GM21360 (cell line): Measurements from ENCODE around the gene VAMP3.

Source experiments
- ATAC-seq: cut with Tn5 transposase; IDR thresholded peaks from one replicate; pipeline ENCODE4 v1.9.1; 2021; ENCODE audit warnings: mild to moderate bottlenecking, moderate library complexity; ENCODE audit not compliant: unreplicated experiment

The VAMP3 gene, protein sequence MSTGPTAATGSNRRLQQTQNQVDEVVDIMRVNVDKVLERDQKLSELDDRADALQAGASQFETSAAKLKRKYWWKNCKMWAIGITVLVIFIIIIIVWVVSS

DNA sequence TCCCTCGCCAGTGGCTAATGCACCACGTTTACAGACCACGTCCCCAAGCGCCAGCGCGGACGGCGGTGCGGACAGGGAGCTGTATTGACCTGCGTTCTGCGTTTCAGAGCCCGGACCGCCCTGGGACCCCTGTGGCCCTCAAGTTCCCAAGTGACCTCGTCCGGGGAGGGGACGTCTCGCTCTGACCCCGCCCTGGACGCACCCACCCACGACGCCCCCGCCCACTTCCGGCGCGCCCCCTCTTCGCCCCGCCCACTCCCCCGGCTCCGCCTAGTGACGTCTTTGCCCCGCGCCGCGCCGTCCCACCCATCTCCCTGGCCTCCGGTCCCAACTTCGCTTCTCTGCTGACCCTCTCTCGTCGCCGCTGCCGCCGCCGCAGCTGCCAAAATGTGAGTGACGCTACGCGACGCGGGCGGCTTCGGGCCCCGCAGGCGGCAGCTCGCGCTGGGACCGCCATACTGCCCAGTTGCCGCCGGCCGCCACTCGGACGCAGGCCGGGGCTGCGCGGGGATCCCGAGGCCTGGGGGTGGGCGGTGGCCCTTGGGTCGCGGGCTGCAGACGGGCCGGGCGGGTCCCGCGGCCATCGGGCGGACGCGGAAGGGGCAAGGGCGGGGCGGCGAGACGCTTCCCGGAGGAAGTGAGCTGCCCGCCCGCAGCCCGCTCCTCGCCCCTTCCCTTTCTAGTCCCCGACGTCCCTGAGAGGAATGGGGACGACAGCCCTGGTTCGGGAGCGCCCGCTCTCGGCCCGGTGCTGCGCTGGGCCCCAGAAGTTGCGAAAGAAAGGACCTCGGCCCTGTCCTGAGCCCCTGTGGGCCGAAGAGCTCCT lies at the start of gene VAMP3:
Gene VAMP3, plus strand, starts transcription at position 300 of the 826 bp plus-strand sequence. Its CDS starts 88 bp downstream, at position 388.
- ATAC-seq = peak; percentile 71

DNA sequence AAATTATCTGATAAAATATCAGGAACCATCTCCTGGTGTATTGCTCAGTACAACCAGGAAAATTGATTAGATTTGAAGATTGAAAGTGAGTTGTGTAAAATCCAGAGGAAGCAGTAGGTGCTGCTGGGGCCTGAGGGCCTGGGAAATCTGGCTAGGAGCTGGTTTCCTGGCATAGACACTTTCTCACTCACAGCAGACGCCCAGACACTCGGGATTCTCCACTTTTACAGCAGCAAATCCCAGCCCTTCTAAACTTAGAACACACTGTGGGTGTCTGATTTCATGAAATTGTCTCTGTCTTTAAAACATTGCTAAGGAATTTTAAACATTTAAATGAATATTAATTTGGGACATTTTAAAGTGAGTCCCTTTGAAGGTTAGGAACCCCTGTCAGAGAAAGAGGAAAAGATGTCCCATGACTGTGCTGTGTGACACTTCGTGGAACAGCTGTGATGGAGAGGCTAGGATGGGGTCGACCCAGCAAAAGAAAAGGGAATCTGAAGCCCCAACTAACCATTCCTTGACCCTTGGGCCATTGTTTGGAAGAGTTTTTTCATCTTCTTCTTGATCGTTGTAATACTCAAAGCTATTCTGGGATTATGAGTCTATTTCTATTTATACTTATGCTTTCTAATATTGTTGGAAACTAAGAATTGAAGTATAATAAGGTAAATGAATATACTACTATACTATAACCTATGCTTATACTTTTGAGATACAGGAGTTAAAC lies 49.0 kb upstream of the VAMP3 start:
- no peak for ATAC-seq

DNA sequence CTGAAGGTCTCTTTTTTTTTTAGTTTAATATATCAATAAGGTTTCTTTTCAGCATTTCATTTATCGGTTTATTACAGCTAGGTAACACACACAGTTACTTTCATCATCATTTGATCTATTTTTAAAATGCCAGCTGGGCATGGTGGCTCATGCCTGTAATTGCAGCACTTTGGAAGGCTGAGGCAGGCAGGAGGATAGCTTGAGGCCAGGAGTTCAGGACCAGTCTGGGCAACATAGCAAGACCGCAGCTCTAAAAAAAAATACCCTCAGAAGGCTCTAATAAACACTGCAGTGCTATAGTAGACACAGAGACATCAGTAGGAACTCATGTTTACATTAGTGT lies 48.5 kb upstream of the VAMP3 start:
- ATAC-seq = no peak

DNA sequence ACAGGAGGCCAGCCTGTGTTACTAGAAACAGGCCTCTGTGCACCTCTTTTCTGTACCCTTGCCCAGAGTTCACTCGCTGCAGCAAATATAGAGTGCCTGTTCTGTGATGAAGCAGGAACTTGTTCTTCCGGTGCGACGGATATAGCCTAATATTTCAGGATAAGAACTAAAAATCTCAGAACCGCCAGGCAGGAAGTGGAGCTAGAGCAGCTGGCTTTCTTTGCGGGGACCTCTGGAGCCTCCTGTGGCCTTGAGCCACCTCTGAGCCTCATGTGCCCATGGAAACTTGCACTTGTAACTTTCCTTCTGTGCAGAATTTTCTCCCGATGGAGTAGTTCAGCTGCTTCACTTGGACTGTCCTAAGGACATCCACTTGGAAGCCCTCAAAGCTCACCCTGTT lies 44.5 kb upstream of the VAMP3 start:
- no peak for ATAC-seq

DNA sequence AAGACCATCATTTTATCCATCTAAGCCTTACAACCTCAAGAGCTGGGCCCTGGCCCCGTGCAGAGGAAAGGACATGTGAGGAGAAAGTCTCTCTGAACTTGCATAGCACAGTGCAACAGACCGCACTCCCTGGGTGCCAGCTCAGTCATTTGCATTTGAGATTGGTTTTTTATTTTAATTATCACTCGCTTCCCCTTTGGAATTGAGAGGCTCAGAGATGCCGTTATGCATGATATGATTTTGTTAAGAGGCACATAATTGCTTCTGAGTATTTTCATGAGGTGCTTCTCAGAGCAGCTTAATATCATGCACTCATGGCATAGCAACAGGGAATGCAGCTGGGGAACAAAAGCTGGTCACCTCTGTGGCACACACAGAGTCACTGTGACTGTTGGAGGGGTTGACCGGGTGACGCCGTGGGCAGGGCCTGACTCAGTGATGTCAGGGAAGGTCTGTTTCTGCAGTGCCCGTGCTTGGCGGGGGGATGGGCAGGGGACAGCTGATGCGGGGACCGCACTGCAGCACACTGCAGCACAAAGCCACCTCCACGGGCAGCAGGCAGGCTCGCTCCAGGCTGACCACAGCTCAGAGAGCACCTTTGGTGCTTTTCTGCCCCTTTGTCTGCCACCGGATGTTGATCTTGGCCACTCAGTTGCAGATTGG lies 43.2 kb upstream of the VAMP3 start:
- no peak for ATAC-seq

DNA sequence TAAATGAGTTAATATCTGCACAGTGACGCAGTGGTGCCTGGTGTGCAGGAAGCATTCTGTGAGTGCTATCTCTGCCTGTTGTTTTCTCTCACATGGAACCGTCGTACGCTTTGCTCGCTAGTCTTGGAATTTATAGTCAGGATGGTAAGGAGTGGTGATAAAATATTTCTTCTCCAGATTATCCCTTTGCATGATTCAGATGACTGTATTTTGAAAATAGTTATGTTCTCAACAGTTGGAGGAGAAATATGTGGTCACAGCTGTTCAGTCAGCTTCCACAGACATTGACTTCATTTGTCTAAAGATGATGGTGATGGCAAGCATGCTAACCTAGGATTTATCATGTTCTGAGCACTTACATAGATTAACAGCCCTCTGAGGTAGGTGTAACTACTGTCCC lies 41.3 kb upstream of the VAMP3 start:
- no peak for ATAC-seq

DNA sequence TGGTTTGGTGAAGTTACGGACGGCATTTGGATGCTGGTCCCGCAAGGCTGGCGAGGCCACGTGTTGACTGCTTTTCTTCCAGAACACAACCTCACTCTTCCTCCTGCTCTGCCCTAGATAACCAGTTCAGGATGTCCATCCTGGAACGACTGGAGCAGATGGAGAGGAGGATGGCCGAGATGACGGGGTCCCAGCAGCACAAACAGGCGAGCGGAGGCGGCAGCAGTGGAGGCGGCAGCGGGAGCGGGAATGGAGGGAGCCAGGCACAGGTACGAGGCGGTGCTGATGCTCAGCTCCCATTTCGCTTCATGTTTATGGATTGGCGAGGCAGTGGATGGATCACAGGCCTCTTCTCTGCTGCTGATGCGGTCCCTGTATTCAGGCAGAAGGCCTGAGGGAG lies 38.8 kb upstream of the VAMP3 start:
- no peak for ATAC-seq

DNA sequence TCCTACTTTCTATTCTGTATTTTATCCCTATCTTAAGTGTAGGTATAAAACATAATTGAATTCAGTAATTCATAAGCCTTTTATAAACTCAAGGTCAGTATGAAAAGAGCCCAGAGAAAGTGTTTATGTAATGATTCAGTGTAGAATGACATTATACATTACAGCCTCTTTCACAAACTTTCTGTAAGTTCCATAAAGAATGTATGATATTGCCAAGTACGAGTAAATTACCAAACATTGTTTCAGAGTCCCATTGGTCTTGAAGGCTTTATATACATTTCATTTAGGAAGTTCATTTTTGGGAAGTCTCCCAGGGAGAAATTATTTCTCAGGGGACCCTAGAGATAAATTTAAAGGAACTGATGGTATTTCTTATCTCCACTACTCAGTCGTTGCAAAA lies 37.8 kb upstream of the VAMP3 start:
- ATAC-seq = no peak

DNA sequence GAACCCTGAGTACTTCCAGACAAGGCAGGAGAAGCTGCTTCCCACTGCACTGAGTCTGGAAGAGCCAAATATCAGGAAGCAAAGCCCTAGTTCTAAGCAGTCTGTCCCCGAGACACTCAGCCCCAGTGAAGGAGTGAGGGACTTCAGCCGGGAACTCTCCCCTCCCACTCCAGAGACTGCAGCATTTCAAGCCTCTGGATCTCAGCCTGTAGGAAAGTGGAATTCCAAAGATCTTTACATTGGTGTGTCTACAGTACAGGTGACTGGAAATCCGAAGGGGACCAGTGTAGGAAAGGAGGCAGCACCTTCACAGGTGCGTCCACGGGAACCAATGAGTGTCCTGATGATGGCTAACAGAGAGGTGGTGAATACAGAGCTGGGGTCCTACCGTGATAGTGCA lies 33.1 kb upstream of the VAMP3 start:
- ATAC-seq = no peak

DNA sequence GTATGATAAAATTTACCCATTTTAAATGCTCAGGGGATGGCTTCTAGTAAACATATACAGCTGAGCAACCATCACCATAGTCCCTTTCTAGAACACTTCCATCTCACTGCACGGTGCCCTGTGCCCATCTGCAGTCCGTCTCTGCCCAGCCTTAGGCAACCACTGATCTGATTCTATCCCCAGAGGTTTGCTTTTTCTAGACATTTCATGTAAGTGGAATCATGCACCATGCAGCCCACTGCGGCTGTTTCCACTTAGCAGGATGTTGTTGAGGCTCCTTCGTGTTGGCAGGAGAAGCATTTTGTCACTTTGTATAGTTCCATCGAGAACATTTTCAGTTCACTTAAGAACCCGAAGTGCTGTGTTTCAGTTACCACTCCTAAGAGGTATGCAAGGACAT lies 27.8 kb upstream of the VAMP3 start:
- no peak for ATAC-seq

DNA sequence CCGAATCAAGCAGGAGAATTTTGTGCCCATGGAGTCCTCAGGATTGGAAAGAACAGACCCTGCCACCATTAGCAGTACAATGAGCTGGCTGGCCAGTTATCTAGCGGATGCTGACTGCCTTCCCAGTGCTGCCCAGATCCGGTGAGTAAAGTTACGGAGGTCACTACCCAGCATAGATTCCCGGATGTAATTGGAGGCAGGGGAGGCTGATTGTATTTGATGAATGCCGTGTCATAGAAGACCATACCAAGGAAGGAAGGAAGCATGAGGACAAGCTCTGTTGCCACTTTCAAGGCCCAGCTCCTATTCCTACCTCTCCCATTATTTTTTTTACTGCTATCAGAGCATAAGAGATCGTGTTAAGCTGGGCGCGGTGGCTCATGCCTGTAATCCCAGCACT lies 26.2 kb upstream of the VAMP3 start:
- ATAC-seq = no peak

DNA sequence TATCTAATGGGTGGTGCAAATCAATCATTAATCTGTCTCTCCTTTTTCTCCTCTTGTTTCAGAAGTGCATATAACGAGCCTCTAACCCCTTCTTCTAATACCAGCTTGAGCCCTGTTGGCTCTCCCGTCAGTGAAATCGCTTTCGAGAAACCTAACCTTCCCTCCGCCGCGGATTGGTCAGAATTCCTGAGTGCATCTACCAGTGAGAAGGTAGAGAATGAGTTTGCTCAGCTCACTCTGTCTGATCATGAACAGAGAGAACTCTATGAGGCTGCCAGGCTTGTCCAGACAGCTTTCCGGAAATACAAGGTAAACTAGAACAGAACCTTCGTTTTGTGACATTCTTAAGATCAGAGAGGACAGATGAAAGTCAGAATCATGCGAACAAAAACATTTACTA lies 25.3 kb upstream of the VAMP3 start:
- ATAC-seq = no peak

DNA sequence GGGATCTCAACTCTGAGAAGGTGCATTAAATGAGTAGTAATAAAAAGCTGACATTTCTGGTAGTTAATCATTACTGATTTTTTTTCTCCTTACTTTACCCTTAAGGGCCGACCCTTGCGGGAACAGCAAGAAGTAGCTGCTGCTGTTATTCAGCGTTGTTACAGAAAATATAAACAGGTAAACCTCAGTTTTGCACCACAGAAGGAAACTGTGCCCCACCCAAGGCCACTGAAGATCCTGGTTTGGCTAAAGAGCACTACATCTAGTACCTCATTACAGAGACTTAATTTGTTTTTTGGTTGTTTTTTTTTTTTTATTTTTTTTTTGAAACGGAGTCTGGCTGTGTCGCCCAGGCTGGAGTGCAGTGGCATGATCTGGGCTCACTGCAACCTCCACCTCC lies 23.5 kb upstream of the VAMP3 start:
- no peak for ATAC-seq

DNA sequence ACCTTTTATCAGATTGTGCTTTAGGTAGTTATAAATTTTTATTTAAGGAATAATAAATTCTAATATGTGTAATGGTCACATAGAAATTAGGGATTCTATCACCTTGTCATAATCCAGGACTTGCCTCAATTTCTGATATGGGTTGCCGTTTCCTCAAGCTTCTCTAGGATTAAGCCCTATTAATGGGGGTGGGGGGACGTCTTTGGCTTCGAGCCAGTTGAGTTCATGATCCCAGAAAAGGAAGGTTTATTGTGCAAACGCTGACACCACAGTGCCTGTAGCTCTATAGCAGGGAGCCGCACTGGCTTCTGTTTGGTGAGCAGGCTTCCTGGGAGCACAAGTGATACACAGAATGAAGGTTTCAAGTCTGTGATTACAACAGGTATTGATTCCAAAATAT lies 22.0 kb upstream of the VAMP3 start:
- ATAC-seq = no peak

DNA sequence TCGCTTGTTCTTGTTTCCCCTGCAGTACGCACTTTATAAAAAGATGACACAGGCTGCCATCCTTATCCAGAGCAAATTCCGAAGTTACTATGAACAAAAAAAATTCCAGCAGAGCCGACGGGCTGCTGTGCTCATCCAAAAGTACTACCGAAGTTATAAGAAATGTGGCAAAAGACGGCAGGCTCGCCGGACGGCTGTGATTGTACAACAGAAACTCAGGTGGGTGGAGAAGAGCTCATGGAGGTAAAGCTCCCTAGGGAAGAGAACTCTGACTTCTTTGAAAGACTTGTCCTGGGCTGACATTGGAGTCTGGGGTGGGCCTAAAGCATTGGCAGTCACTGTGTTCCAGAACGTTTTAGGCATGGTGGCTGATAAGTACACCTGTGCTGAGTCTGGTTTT lies 19.9 kb upstream of the VAMP3 start:
- no peak for ATAC-seq

DNA sequence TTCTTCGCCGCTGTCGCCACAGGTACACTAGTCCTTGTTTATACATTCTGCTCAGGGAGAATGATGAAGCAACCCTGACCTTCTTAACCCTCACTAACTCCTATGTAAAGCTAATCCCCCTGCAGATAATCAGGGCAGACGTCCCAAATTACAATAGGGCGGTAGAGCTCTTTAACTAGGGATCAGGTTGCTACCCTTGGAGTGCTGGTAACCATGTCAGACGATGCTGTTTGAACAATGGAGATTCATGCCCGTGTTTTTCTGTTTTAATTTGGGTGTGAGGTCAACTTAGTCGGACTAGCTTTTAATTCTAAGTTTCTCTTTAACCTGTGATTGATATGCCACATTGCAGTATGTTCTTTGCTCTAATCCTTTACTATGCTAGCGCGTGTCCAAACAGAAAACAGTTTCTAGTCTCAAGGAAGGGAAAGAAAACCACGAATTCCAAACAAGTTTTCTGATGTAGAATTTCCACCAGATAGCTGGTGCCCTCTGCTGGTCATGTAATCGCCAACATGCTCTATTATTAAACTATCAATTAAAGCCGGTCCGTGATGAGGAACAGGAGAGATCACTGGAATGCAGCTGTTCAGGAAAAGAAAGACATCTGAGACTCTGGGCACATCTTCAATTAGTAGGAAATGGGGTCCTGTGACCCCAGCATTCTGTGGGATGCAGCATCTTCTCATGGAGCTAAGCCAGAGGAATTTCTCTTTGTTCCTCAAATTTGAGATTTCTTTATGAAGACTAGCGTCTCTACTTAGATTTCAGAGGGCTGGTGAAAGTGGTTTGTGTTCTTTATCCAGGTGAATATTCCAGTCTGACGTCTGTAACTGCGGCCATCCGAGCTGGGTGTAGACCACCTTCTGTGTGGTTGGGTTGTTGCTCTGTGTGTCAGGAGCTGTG lies 18.3 kb upstream of the VAMP3 start:
- no peak for ATAC-seq

DNA sequence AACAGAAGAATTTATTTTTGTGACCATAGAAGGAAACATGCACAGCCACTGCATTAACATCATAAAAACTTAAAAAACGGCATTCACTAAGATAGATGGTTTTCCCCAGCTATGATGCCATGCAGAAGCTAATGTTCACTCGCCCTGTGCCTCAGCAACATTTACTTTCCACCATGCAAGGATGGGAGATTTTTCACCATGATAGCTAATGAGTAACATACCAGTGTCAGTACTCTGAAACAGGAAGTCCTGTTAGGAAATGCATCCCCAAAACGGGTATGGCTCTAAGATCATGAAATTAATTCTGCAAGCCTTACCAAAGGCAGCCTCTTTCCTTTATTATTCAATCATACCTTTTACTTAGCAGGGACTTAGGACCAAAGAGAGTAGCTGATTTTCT lies 17.5 kb upstream of the VAMP3 start:
- ATAC-seq = no peak

DNA sequence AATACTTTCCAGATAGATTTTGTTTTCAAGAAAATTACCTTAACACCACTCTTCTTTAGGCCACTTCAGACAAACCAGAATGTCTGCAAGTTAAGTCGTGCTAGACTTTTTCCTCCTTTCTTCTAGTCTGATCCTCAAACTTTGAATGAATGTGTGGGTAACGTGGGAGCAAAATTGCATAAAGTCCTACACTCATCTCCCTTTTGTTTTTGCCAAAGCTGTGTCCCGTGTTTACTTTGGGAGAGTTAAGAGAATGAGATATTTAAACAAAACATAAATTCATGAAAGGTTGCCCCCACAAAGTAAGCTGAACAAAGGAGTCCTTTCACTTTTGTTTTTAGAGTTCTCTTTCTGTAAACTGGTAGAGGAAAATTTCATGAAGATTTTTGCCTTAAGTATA lies 16.9 kb upstream of the VAMP3 start:
- no peak for ATAC-seq

DNA sequence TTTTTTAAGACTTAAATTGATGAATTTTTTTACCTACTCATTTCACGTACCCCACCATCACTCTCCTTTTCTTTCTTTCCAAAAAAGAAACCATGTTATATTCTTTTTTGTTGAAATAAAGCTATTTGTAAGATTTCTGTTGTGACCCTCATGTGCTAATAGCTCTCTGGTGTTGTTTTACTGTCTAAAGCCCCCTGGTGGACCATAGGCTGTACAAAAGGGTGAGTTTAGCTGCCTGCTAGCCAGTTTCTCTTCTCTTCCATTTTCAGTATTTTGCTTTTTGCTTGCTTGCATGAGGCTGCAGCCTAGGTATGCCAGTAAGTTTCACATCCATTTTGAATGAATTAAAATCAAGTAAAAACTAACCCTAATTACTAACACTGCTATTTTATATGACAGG lies 15.6 kb upstream of the VAMP3 start:
- ATAC-seq = no peak

DNA sequence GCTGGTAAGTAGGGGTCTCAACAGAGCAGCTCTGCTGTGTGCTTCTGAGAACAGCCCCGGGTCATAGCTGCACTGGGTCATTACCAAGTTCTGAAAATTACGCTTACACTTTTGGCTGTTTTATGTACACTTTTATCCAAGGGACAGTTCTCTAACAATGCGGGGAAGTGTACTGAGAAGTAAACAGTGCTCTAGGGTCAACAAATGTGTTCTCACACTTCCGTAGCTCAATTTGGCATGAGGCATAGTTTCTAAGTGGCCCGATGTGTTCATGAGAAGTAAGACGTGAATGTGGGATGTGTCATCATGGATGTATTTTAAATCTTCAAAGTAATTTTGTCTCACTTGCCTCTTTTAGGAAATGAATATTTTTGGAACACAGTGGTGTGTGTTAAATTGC lies 10.9 kb upstream of the VAMP3 start:
- no peak for ATAC-seq

DNA sequence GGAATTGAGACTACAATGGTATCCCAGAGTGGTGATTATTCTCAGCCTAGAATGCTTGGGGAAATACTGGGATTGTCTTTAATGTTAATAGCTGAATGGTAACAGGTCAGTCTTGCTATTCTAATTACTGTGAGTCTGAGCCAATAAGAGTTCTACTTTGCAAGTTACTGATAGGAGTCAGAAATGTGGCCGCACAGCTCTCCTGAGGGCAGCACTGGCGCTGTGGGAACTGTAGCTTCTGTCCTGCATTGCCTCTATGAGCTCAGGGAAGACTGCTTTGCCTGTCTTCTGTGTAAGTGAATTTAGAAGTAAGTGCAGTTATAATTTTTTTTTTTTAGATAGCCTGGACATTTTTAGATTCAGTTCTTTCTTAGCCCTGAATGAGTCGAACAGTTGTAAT lies 10.0 kb upstream of the VAMP3 start:
- ATAC-seq = no peak
